ENCODE data around the gene BCCIP. TPM values are rescaled to one million over a fixed set of nuclear protein-coding genes. Genes with fewer than 3 reads are reported as not detected.

Gene BCCIP
- total RNA-seq, 1 donor from 2014 or later: 122 TPM

- Mint-ChIP-seq H3K27ac (no peak overlapping the region), H3K4me1 (peaks cover 2% of the 10 kb centered on the region), H3K9me3 (no peaks in the 10 kb centered on the region), H3K4me3 (no peak overlapping the region), H3K27me3 (ENCODE audit: insufficient read depth, low read depth) (no peaks in the 10 kb centered on the region), H3K36me3 (peaks cover 5% of the 10 kb centered on the region)
- Histone ChIP-seq H3F3A (ENCODE audit: low read depth) (no peaks in the 10 kb centered on the region), H2AFZ (replicated peaks) (no peak overlapping the region), H3K4me1 (no peaks in the 10 kb centered on the region), H3K4me3 (no peak overlapping the region), H3K27me3 (no peaks in the 10 kb centered on the region), H3K27ac (no peak overlapping the region), H3K4me2 (no peak overlapping the region), H3K9ac (no peak overlapping the region), H3K79me2 (ENCODE audit: low read depth) (peaks cover 8% of the 10 kb centered on the region), H3K36me3 (no peaks in the 10 kb centered on the region), H4K20me1 (ENCODE audit: low read depth) (no peaks in the 10 kb centered on the region), H3K9me3 (ENCODE audit: low read depth) (no peaks in the 10 kb centered on the region)
- no peak for DNase-seq (ENCODE audit: low spot score)
- TF ChIP-seq EZH2 (IDR thresholded peaks at IDR 0.05) (no peak), CTCF (IDR thresholded peaks at IDR 0.05) (no peak), EZH2phosphoT487 (IDR thresholded peaks at IDR 0.05) (no peak)
These were observed 6.8 kb upstream of the BCCIP start for GRCh38 chr10:125816548-125816947.

- H3K9me3 Mint-ChIP-seq: no peaks in the 10 kb centered on the region
- H3K4me3 ChIP-seq: no peak overlapping the region
- H3K9ac ChIP-seq: no peak overlapping the region
- peaks cover 6% of the 10 kb centered on the region for H3K4me1 Mint-ChIP-seq
- H3F3A ChIP-seq (ENCODE audit: low read depth): no peaks in the 10 kb centered on the region
- H3K36me3 Mint-ChIP-seq: peaks cover 5% of the 10 kb centered on the region
- H3K36me3 ChIP-seq: no peaks in the 10 kb centered on the region
- no peak overlapping the region for H3K27ac ChIP-seq
- H3K27ac Mint-ChIP-seq: no peak overlapping the region
- no peak overlapping the region for H3K4me3 Mint-ChIP-seq
- H3K27me3 ChIP-seq: no peaks in the 10 kb centered on the region
- H2AFZ ChIP-seq (replicated peaks): no peak overlapping the region
- H4K20me1 ChIP-seq (ENCODE audit: low read depth): no peaks in the 10 kb centered on the region
- H3K4me2 ChIP-seq: no peak overlapping the region
- no peaks in the 10 kb centered on the region for H3K9me3 ChIP-seq (ENCODE audit: low read depth)
- H3K79me2 ChIP-seq (ENCODE audit: low read depth): peaks cover 17% of the 10 kb centered on the region
- no peak for TF ChIP-seq CTCF (IDR thresholded peaks at IDR 0.05)
- no peak for TF ChIP-seq EZH2 (IDR thresholded peaks at IDR 0.05)
- TF ChIP-seq EZH2phosphoT487 (IDR thresholded peaks at IDR 0.05): no peak
- H3K4me1 ChIP-seq: no peaks in the 10 kb centered on the region
- DNase-seq (ENCODE audit: low spot score): no peak
- no peaks in the 10 kb centered on the region for H3K27me3 Mint-ChIP-seq (ENCODE audit: insufficient read depth, low read depth)
These were observed 5.9 kb upstream of the BCCIP start for GRCh38 chr10:125817337-125817946.

GRCh38 chr10:125820701-125821100, 2.6 kb upstream of the BCCIP start:
- Histone ChIP-seq H3F3A (ENCODE audit: low read depth) (no peaks in the 10 kb centered on the region), H3K4me2 (no peak overlapping the region), H2AFZ (replicated peaks) (no peak overlapping the region), H3K9me3 (ENCODE audit: low read depth) (no peaks in the 10 kb centered on the region), H3K36me3 (no peaks in the 10 kb centered on the region), H3K4me1 (peaks cover 8% of the 10 kb centered on the region), H3K79me2 (ENCODE audit: low read depth) (peaks cover 47% of the 10 kb centered on the region), H3K4me3 (no peak overlapping the region), H3K27ac (no peak overlapping the region), H3K27me3 (no peaks in the 10 kb centered on the region), H3K9ac (no peak overlapping the region), H4K20me1 (ENCODE audit: low read depth) (peaks cover 17% of the 10 kb centered on the region)
- no peak for TF ChIP-seq EZH2phosphoT487 (IDR thresholded peaks at IDR 0.05)
- no peak for TF ChIP-seq CTCF (IDR thresholded peaks at IDR 0.05)
- H3K9me3 Mint-ChIP-seq: no peaks in the 10 kb centered on the region
- no peaks in the 10 kb centered on the region for H3K36me3 Mint-ChIP-seq
- H3K4me1 Mint-ChIP-seq: peaks cover 6% of the 10 kb centered on the region
- no peaks in the 10 kb centered on the region for H3K27me3 Mint-ChIP-seq (ENCODE audit: insufficient read depth, low read depth)
- H3K27ac Mint-ChIP-seq: no peak overlapping the region
- no peak for DNase-seq (ENCODE audit: low spot score)
- no peak overlapping the region for H3K4me3 Mint-ChIP-seq
